ENCODE results near the gene CDK15.
"Not testable (repeated sequence)": the region's sequence is repeated elsewhere in the genome, so short reads cannot be mapped to it uniquely, and the experiment has no call there.

CDK15 gene

DNA sequence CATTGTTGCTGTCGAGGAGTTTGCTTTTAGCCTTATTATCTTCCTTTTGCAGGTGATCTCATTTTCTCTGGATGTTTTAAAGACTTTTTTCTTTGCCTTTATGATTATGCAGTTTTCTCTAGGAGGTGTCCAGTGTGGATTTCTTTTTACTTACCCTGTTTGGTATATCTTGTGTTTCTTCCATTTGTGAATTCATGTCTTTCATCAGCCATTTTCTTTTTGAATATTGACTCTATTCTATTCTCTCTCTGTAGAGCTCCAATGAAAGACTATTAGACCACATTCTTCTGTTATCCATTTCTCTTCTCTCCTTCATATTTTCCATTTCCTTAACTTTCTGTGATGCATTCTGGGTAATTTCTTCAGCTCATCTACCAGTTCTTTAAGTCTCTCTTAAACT is 34.4 kb downstream of the CDK15 start:
- no peak for DNase-seq (ENCODE audit: low read depth)
- TF ChIP-seq CTCF (IDR thresholded peaks at IDR 0.05; ENCODE audit: low read depth, low read length, missing control alignments), result no peak
- no peak overlapping the region for H3K4me3 ChIP-seq (ENCODE audit: low read depth, low read length)
- in situ Hi-C loops (cut with HindIII; ENCODE audit: low sequenced_read_pairs), result no loop called here

DNA sequence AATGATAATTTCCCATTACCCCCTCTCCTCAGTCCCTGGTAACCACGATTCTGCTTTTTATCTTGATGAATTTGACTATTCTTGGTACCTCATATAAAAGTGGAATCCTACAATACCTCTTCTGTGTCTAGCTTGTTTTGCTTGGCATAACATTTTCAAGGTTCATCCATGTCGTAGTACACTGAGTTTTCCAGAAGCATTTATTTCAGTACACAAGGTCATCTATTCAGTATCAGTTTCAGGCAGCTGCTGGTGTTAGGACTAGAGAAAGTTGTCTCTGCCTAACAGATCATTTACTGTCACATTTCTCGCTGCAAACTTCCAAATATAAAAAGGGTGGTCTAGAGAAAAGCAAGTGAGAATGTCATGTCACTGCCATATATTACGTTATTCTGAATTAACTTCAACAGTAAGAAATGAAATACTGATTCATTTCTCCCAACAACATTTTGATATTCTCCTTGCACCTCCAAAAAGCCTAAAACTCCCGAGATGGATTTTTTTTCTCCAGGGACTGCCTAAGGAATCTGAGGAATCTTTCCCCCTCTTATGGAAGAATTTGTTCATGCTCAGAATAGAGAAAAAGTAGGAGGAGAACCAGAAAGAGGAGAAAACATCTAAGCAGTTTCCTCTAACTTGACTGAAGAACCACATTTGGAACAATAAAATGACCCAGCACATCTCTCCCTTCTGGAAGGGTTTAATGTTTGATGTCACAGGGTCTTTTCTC is 36.0 kb downstream of the CDK15 start:
- in situ Hi-C loops (cut with HindIII; ENCODE audit: low sequenced_read_pairs), result no loop called here
- DNase-seq (ENCODE audit: low read depth), result no peak
- no peak overlapping the region for H3K4me3 ChIP-seq (ENCODE audit: low read depth, low read length)
- no peak for TF ChIP-seq CTCF (IDR thresholded peaks at IDR 0.05; ENCODE audit: low read depth, low read length, missing control alignments)

GRCh38 chr2:201844922-201845321 is 38.6 kb downstream of the CDK15 start:
- H3K4me3 ChIP-seq (ENCODE audit: low read depth, low read length); in situ Hi-C loops (cut with HindIII; ENCODE audit: low sequenced_read_pairs); DNase-seq (ENCODE audit: low read depth): not testable (repeated sequence)

GRCh38 chr2:201847481-201847880 is 41.1 kb downstream of the CDK15 start:
- in situ Hi-C loops (cut with HindIII; ENCODE audit: low sequenced_read_pairs), result no loop called here
- H3K4me3 ChIP-seq (ENCODE audit: low read depth, low read length), result no peak overlapping the region
- DNase-seq (ENCODE audit: low read depth), result no peak
- TF ChIP-seq CTCF (IDR thresholded peaks at IDR 0.05; ENCODE audit: low read depth, low read length, missing control alignments), result no peak

- H3K4me3 ChIP-seq (ENCODE audit: low read depth, low read length), result no peak overlapping the region
- in situ Hi-C loops (cut with HindIII; ENCODE audit: low sequenced_read_pairs), result no loop called here
- no peak for TF ChIP-seq CTCF (IDR thresholded peaks at IDR 0.05; ENCODE audit: low read depth, low read length, missing control alignments)
- no peak for DNase-seq (ENCODE audit: low read depth)
These were observed 46.1 kb downstream of the CDK15 start for GRCh38 chr2:201852462-201852861.

- DNase-seq (ENCODE audit: low read depth), result no peak
- in situ Hi-C loops (cut with HindIII; ENCODE audit: low sequenced_read_pairs), result no loop called here
These were observed 46.6 kb downstream of the CDK15 start for GRCh38 chr2:201852878-201853415.

More at GRCh38 chr2:201852878-201853415, 46.6 kb downstream of the CDK15 start:
- TF ChIP-seq CTCF (IDR thresholded peaks at IDR 0.05; ENCODE audit: low read depth, low read length, missing control alignments), result no peak
- no peak overlapping the region for H3K4me3 ChIP-seq (ENCODE audit: low read depth, low read length)

All from astrocyte of the cerebellum (primary cell).